H1 (cell line): ENCODE results near the gene TFDP1. TPM values are rescaled to one million over a fixed set of nuclear protein-coding genes. Genes with fewer than 3 reads are reported as not detected.

Experiments used
- CTCF ChIA-PET: fragments of 300-600 bp; sonication (Branson Sonifier 250); formaldehyde crosslinking; loops from one replicate; lab custom pipeline; 2021; ENCODE audit not compliant: partially characterized antibody; lab: Charles Lee
- POLR2A ChIA-PET: fragments of 300-600 bp; sonication (Branson Sonifier 250); formaldehyde crosslinking; loops from one replicate; lab custom pipeline; 2021; ENCODE audit warnings: inconsistent platforms; ENCODE audit not compliant: partially characterized antibody; lab: Charles Lee
- DNase-seq, 2 experiments: peaks; one replicate each; pipeline versions ENCODE4 v3.0.0 to v3.0.0-alpha.2; 2010 to 2022; ENCODE audit warnings: low spot score in 2 of 2, low read depth in 1 of 2, mixed read lengths in 1 of 2
- FAIRE-seq: peaks from 2 replicates; lab custom pipeline; 2011; peaks lifted over from hg19 to GRCh38; lab: Jason Lieb, UNC
- H2AFZ ChIP-seq: 2 replicates; pipeline ENCODE4 v1.8.1; 2012; ENCODE audit warnings: low read length, inconsistent platforms
- H2AK5ac ChIP-seq: 2 replicates; pipeline ENCODE4 v1.6.1; 2013; ENCODE audit warnings: low read depth, low read length
- H2BK120ac ChIP-seq: replicated peaks from 2 replicates; pipeline ENCODE3; 2013; ENCODE audit warnings: low read depth, low read length, inconsistent platforms
- H2BK12ac ChIP-seq: 2 replicates; pipeline ENCODE4 v1.6.1; 2013; ENCODE audit warnings: low read depth, low read length
- H2BK15ac ChIP-seq: 2 replicates; pipeline ENCODE4 v1.6.1; 2013; ENCODE audit warnings: low read length
- H2BK20ac ChIP-seq: 2 replicates; pipeline ENCODE4 v1.6.1; 2013; ENCODE audit warnings: low read length
- H2BK5ac ChIP-seq: 2 replicates; pipeline ENCODE4 v1.6.1; 2013; ENCODE audit warnings: low read depth, low read length
- H3K14ac ChIP-seq: 2 replicates; pipeline ENCODE4 v1.6.1; 2013; ENCODE audit warnings: inconsistent platforms; ENCODE audit not compliant: insufficient read length
- H3K18ac ChIP-seq: 2 replicates; pipeline ENCODE4 v1.6.1; 2013; ENCODE audit warnings: low read length; ENCODE audit errors: extremely low read depth
- H3K23ac ChIP-seq: 2 replicates; pipeline ENCODE4 v1.6.1; 2013; ENCODE audit warnings: inconsistent platforms; ENCODE audit not compliant: insufficient read length
- H3K23me2 ChIP-seq: 2 replicates; pipeline ENCODE4 v1.6.1; 2013; ENCODE audit warnings: low read depth, low read length
- H3K27ac ChIP-seq: 2 replicates; pipeline ENCODE4 v1.6.1; 2011; ENCODE audit warnings: low read depth, low read length, inconsistent platforms
- H3K27me3 ChIP-seq, 4 experiments: replicated peaks in 1 of 4; 1 replicate in 1 of 4; 2 replicates in 3 of 4; pipeline versions ENCODE4 v1.6.1 to v1.8.1; 2011 to 2013; ENCODE audit warnings: low read length in 3 of 4, mild to moderate bottlenecking in 3 of 4, inconsistent platforms in 2 of 4, mixed read lengths in 2 of 4, moderate library complexity in 1 of 4; ENCODE audit not compliant: control insufficient read depth in 3 of 4, insufficient read depth in 3 of 4; ENCODE audit errors: extremely low read depth in 1 of 4
- H3K36me3 ChIP-seq, 4 experiments: 2 replicates each; pipeline versions ENCODE4 v1.6.1 to v1.8.1; 2011 to 2013; ENCODE audit warnings: mild to moderate bottlenecking in 4 of 4, low read length in 3 of 4, moderate library complexity in 2 of 4, control low read depth in 1 of 4, inconsistent platforms in 1 of 4; ENCODE audit not compliant: insufficient read depth in 4 of 4, control insufficient read depth in 2 of 4
- H3K4ac ChIP-seq: replicated peaks from 2 replicates; pipeline ENCODE3; 2013; ENCODE audit warnings: low read length, low read depth, mixed read lengths, inconsistent platforms; ENCODE audit not compliant: insufficient read length
- H3K4me1 ChIP-seq, 4 experiments: replicated peaks in 1 of 4; 1 replicate in 1 of 4; 2 replicates in 3 of 4; pipeline versions ENCODE4 v1.6.1 to v1.8.1; 2011 to 2013; ENCODE audit warnings: low read length in 3 of 4, inconsistent platforms in 2 of 4, mixed read lengths in 1 of 4; ENCODE audit not compliant: insufficient read depth in 4 of 4, control insufficient read depth in 3 of 4
- H3K4me2 ChIP-seq, 2 experiments: 2 replicates each; pipeline versions ENCODE4 v1.6.1 to v1.8.1; 2011 to 2013; ENCODE audit warnings: low read depth in 2 of 2, low read length in 2 of 2, control low read depth in 1 of 2, inconsistent platforms in 1 of 2, mild to moderate bottlenecking in 1 of 2; ENCODE audit not compliant: insufficient read depth in 1 of 2
- H3K4me3 ChIP-seq, 4 experiments: fragments of 200-600, 300-600 bp in 1 of 4; sonication (generic), shearing (Covaris generic), sonication (Bioruptor Twin) in 1 of 4; 2 replicates each; pipeline versions ENCODE4 v1.5.1 to v1.8.1; 2011 to 2016; ENCODE audit warnings: low read length in 4 of 4, low read depth in 3 of 4, control low read depth in 2 of 4, inconsistent platforms in 2 of 4, mild to moderate bottlenecking in 2 of 4, mixed read lengths in 1 of 4, moderate library complexity in 1 of 4; ENCODE audit not compliant: insufficient read depth in 2 of 4; ENCODE audit errors: extremely low read depth in 1 of 4
- H3K56ac ChIP-seq: replicated peaks from 2 replicates; pipeline ENCODE3; 2013; ENCODE audit warnings: low read depth, mild to moderate bottlenecking, mixed read lengths, low read length, inconsistent platforms; ENCODE audit not compliant: insufficient read length
- H3K79me1 ChIP-seq: 2 replicates; pipeline ENCODE4 v1.6.1; 2013; ENCODE audit warnings: low read depth, low read length, control low read depth
- H3K79me2 ChIP-seq, 2 experiments: 2 replicates each; pipeline versions ENCODE4 v1.6.1 to v1.8.1; 2012 to 2013; ENCODE audit warnings: low read length in 2 of 2, mild to moderate bottlenecking in 2 of 2, inconsistent platforms in 1 of 2; ENCODE audit not compliant: insufficient read depth in 2 of 2, control insufficient read depth in 1 of 2
- H3K9ac ChIP-seq, 4 experiments: replicated peaks in 1 of 4; 1 replicate in 1 of 4; 2 replicates in 3 of 4; pipeline versions ENCODE4 v1.6.1 to v1.8.1; 2011 to 2013; ENCODE audit warnings: low read depth in 3 of 4, low read length in 3 of 4, control low read depth in 2 of 4, mild to moderate bottlenecking in 2 of 4, moderate library complexity in 2 of 4, inconsistent platforms in 1 of 4; ENCODE audit errors: extremely low read depth in 1 of 4
- H3K9me3 ChIP-seq, 2 experiments: 2 replicates each; pipeline versions ENCODE4 v1.6.1 to v1.8.1; 2012 to 2013; ENCODE audit warnings: mild to moderate bottlenecking in 2 of 2, moderate library complexity in 2 of 2, control low read depth in 1 of 2, inconsistent platforms in 1 of 2, low read depth in 1 of 2, low read length in 1 of 2, mixed read lengths in 1 of 2; ENCODE audit not compliant: insufficient read depth in 2 of 2
- H4K20me1 ChIP-seq, 2 experiments: replicated peaks in 1 of 2; 2 replicates each; pipeline versions ENCODE3 to v1.8.1; 2011 to 2013; ENCODE audit warnings: inconsistent platforms in 2 of 2, low read length in 2 of 2, mild to moderate bottlenecking in 1 of 2; ENCODE audit not compliant: insufficient read depth in 2 of 2, control insufficient read depth in 1 of 2
- H4K5ac ChIP-seq: 2 replicates; pipeline ENCODE4 v1.6.1; 2013; ENCODE audit warnings: low read length, low read depth, mixed read lengths, inconsistent platforms; ENCODE audit not compliant: insufficient read length
- H4K8ac ChIP-seq: 2 replicates; pipeline ENCODE4 v1.8.0; 2013; ENCODE audit warnings: mild to moderate bottlenecking, moderate library complexity, low read length, inconsistent platforms; ENCODE audit not compliant: insufficient read depth; ENCODE audit errors: extremely low read depth
- H4K91ac ChIP-seq: replicated peaks from 2 replicates; pipeline ENCODE3; 2013; ENCODE audit warnings: low read length, mixed read lengths, inconsistent platforms; ENCODE audit not compliant: insufficient read length
- CEBPB ChIP-seq: IDR thresholded peaks from 2 replicates; pipeline ENCODE4 v1.6.1; 2012; ENCODE audit warnings: low read depth, low read length
- CHD2 ChIP-seq: IDR thresholded peaks from 2 replicates; pipeline ENCODE4 v1.6.1; 2012; ENCODE audit warnings: low read length, improper control_type of control experiment
- HDAC6 ChIP-seq: IDR thresholded peaks from one replicate; pipeline ENCODE4 v1.7.1; 2012; ENCODE audit warnings: low read depth, mild to moderate bottlenecking, inconsistent platforms, low read length, moderate library complexity
- NRF1 ChIP-seq: IDR thresholded peaks from 2 replicates; pipeline ENCODE4 v1.6.1; 2011; ENCODE audit warnings: mild to moderate bottlenecking, low read depth, low read length, improper control_type of control experiment
- TCF12 ChIP-seq: IDR thresholded peaks from 2 replicates; pipeline ENCODE4 v1.6.1; 2011; ENCODE audit warnings: low read depth, mild to moderate bottlenecking, low read length
- TEAD4 ChIP-seq: IDR thresholded peaks from 2 replicates; pipeline ENCODE4 v1.6.1; 2012; ENCODE audit warnings: low read depth, low read length, inconsistent platforms, mixed read lengths
- WGBS, 2 experiments: shearing (Covaris generic) in 1 of 2; methylation state at CpG; one replicate each; pipeline versions ENCODE4 v1.1.6 to v1.1.7; 2013 to 2015; ENCODE audit warnings: low lambda C conversion rate in 2 of 2, mixed read lengths in 2 of 2, inconsistent platforms in 1 of 2, low coverage in 1 of 2, missing lambda C conversion rate in 1 of 2; ENCODE audit not compliant: insufficient replicate concordance in 2 of 2, insufficient coverage in 1 of 2, insufficient read length in 1 of 2; ENCODE audit errors: extremely low coverage in 1 of 2, missing lambda C conversion rate in 1 of 2; 5-methylcytosine and 5-hydroxymethylcytosine counted together
- polyA plus RNA-seq, 7 experiments: library from polyadenylated mRNA; depleted of rRNA in 3 of 7; stranded (reverse) in 5 of 7; unstranded in 2 of 7; fragments of >200 nt in 5 of 7; fragments of 200-250 nt in 2 of 7; gene quantifications; 1 replicate in 5 of 7; 2 replicates in 1 of 7; 4 replicates in 1 of 7; pipeline versions ENCODE4 v1.2.1 to v1.2.3, GENCODE V29; 2011 to 2013; ENCODE audit warnings: missing spikeins in 2 of 7, mixed read lengths in 2 of 7
- total RNA-seq: library from RNA; stranded (reverse); fragmentation: NEBNext Ultra II Directional; extraction: Animal tissue kit (Norgen Biotek cat#: 25700); gene quantifications from 2 replicates; pipeline ENCODE4 v1.2.1, GENCODE V29; 2021

Gene TFDP1
- total and polyA plus RNA-seq, 2 of the 8 experiments (the other 6 are each of a cell fraction or from before 2014, with no cell fraction given) = 43.6 to 81.9 TPM

- Histone ChIP-seq H3K9ac (no peak overlapping the region), H2BK5ac (peak overlapping the region; percentile 82), H4K20me1 (peaks cover 8 to 28% of the 10 kb centered on the region in 2 experiments), H3K56ac (no peak overlapping the region), H3K4me3 (no peak overlapping the region), H2BK20ac (no peak overlapping the region), H2BK12ac (no peak overlapping the region), H3K79me2 (peaks cover 6 to 86% of the 10 kb centered on the region in 2 experiments), H2AFZ (no peak overlapping the region), H2AK5ac (no peak overlapping the region), H3K14ac (no peak overlapping the region), H3K23ac (no peak overlapping the region), H3K23me2 (peaks cover 9% of the 10 kb centered on the region), H3K27ac (no peak overlapping the region), H2BK120ac (no peak overlapping the region), H3K36me3 (peaks cover 2 to 12% (median 4%) of the 10 kb centered on the region in 4 experiments; a peak in 4 of 8 replicates), H3K4me1 (no peaks in the 10 kb centered on the region; a peak in 3 of 7 replicates), H3K9me3 (no peaks in the 10 kb centered on the region), H4K5ac (no peak overlapping the region), H2BK15ac (no peak overlapping the region), H3K4ac (no peak overlapping the region), H3K4me2 (no peak overlapping the region), H4K91ac (no peak overlapping the region), H4K8ac (no peak overlapping the region; the same call in 1 of the 2 replicates), H3K79me1 (peaks cover 32% of the 10 kb centered on the region), H3K27me3 (no peaks in the 10 kb centered on the region; a peak in 1 of 7 replicates), H3K18ac (no peak overlapping the region)
- no peak for DNase-seq
- ChIA-PET CTCF (no interaction called here), POLR2A (no interaction called here)
- WGBS, 2 experiments = 92% methylated on average over 22 of the region's 22 CpGs; no CpG with 5 or more reads in 1 of the 2 experiments
- no peak for TF ChIP-seq HDAC6
- TF ChIP-seq CEBPB = peak; percentile 50; the same call in 1 of the 2 replicates
- no peak for TF ChIP-seq TCF12
- TF ChIP-seq CHD2 = no peak
- TF ChIP-seq NRF1 = no peak
- no peak for TF ChIP-seq TEAD4
- FAIRE-seq = no peak
Measured at GRCh38 chr13:113608967-113609533, 24.5 kb downstream of the TFDP1 start.
